ENCODE measurements around the gene TNP2. TPM values are rescaled to one million over a fixed set of nuclear protein-coding genes. Genes with fewer than 3 reads are reported as not detected.
A peak's percentile ranks its signal among the peaks of the same experiment; 100 is the strongest.

Gene TNP2
- total and polyA plus RNA-seq, 2 of the 4 experiments (the other 2 are of a cell fraction): not detected

DNA sequence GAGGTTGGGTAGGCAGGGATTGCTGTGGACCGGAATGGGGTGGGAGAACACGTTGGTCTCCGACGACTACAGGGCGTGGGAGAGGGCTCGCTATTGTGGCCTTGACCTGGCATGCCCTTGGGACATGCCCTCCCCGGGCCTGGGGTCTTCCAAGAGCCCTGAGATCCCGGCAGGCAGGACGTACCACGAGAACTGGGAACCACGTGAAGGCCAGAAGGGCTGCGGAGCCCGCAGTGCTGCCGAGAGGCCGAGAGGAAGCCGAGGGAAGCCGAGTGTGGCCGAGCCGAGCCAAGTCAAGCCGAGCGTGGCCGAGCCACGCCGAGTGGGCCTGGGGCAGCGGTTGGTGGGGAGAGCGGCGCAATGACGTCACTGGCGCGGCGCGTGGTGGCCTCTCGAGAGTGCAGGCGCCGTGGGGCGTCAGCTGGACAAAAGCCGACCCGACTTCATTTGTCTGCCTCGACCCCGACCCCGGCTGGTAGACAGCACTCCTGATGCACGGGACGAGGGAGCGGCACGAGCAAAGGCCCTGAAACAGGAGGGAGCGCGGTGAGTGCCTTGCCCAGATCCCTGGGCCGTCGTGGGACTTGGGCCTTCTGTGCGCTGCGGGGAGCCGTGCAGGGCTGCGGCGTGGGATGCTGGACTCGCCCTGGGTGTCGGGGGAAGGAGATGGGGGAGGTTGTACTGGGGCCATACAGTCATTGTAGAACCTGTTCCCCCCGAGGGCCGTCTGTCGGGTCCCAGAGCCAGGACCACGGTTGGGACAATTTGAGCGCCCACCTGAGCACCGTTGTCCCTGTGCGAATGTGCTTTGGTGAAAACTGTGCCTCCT lies 19.7 kb downstream of the TNP2 start:
- Histone ChIP-seq H3K4me1 (ENCODE audit: control insufficient read depth, insufficient read depth, low read length) (peaks cover 11% of the 10 kb centered on the region), H3K56ac (ENCODE audit: extremely low read depth, insufficient read depth, low read length) (no peak overlapping the region), H3K18ac (ENCODE audit: low read depth, low read length) (no peak overlapping the region), H3K9ac (ENCODE audit: low read depth, low read length) (no peak overlapping the region), H4K91ac (ENCODE audit: insufficient read depth, low read depth, low read length) (no peak overlapping the region), H3K9me3 (ENCODE audit: control insufficient read depth, insufficient read depth, low read length) (no peaks in the 10 kb centered on the region), H2AFZ (replicated peaks; ENCODE audit: low read length, poor library complexity) (no peak overlapping the region), H2BK5ac (ENCODE audit: low read depth, low read length, poor library complexity, severe bottlenecking) (no peak overlapping the region), H4K20me1 (ENCODE audit: insufficient read depth, low read length) (peaks cover 42% of the 10 kb centered on the region), H3K9me1 (ENCODE audit: insufficient read depth, low read length) (peaks cover 9% of the 10 kb centered on the region; the same call in 1 of the 2 replicates), H2BK15ac (ENCODE audit: low read depth, low read length) (no peak overlapping the region), H2AK5ac (ENCODE audit: low read depth, low read length) (no peak overlapping the region; the same call in 1 of the 2 replicates), H3K4me3 (ENCODE audit: insufficient read depth, low read depth, low read length) (no peak overlapping the region), H3K79me1 (ENCODE audit: low read depth in 1 of 2, low read length in 2 of 2) (peaks cover 14 to 29% of the 10 kb centered on the region in 2 experiments; a peak in 3 of 4 replicates), H3K4ac (ENCODE audit: low read depth, low read length) (no peak overlapping the region), H3K14ac (replicated peaks; ENCODE audit: low read depth, low read length) (no peak overlapping the region), H3K27ac (ENCODE audit: insufficient read depth, low read length) (no peak overlapping the region), H2AK9ac (replicated peaks; ENCODE audit: low read depth, low read length, poor library complexity) (no peak overlapping the region), H3K23ac (ENCODE audit: low read depth, low read length) (no peak overlapping the region), H4K5ac (ENCODE audit: low read depth, low read length) (no peak overlapping the region), H3K27me3 (ENCODE audit: control insufficient read depth, insufficient read depth, low read length) (no peaks in the 10 kb centered on the region), H3K4me2 (ENCODE audit: low read depth, low read length) (no peak overlapping the region), H3K36me3 (ENCODE audit: control insufficient read depth, insufficient read depth, low read length) (peaks cover 23% of the 10 kb centered on the region), H2BK20ac (ENCODE audit: low read depth, low read length) (no peak overlapping the region), H2BK120ac (ENCODE audit: low read depth, low read length) (no peak overlapping the region), H4K8ac (ENCODE audit: low read depth in 2 of 2, low read length in 2 of 2) (no peak overlapping the region)
- no peak for ATAC-seq (ENCODE audit: low read depth)
- CTCF ChIA-PET: no interaction called here
- in situ Hi-C loops (cut with MboI; ENCODE audit: low sequenced_read_pairs) (loop anchor here (5.0 kb wide), 2 partner anchors 147 to 282 kb away; no protein-coding TSS in a partner anchor), dilution Hi-C loops (cut with HindIII; ENCODE audit: low sequenced_read_pairs, unreplicated experiment) (no loop called here), intact Hi-C loops (cut with micrococcal nuclease) (loop anchor here (5.0 to 10.0 kb wide), 3 partner anchors 115 to 217 kb away; no protein-coding TSS in a partner anchor)
- BruUV-seq (replicated peaks): no TSS peak
- TF ChIP-seq, protein P1, sequence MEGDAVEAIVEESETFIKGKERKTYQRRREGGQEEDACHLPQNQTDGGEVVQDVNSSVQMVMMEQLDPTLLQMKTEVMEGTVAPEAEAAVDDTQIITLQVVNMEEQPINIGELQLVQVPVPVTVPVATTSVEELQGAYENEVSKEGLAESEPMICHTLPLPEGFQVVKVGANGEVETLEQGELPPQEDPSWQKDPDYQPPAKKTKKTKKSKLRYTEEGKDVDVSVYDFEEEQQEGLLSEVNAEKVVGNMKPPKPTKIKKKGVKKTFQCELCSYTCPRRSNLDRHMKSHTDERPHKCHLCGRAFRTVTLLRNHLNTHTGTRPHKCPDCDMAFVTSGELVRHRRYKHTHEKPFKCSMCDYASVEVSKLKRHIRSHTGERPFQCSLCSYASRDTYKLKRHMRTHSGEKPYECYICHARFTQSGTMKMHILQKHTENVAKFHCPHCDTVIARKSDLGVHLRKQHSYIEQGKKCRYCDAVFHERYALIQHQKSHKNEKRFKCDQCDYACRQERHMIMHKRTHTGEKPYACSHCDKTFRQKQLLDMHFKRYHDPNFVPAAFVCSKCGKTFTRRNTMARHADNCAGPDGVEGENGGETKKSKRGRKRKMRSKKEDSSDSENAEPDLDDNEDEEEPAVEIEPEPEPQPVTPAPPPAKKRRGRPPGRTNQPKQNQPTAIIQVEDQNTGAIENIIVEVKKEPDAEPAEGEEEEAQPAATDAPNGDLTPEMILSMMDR (conservative IDR thresholded peaks at IDR 0.05; ENCODE audit: low read depth, low read length): no peak
- TF ChIP-seq, protein P2, sequence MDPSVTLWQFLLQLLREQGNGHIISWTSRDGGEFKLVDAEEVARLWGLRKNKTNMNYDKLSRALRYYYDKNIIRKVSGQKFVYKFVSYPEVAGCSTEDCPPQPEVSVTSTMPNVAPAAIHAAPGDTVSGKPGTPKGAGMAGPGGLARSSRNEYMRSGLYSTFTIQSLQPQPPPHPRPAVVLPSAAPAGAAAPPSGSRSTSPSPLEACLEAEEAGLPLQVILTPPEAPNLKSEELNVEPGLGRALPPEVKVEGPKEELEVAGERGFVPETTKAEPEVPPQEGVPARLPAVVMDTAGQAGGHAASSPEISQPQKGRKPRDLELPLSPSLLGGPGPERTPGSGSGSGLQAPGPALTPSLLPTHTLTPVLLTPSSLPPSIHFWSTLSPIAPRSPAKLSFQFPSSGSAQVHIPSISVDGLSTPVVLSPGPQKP (IDR thresholded peaks at IDR 0.05; ENCODE audit: borderline replicate concordance, low read depth, low read length): no peak
- no peak for TF ChIP-seq SMC3 (IDR thresholded peaks at IDR 0.05; ENCODE audit: low read depth, low read length)
- TF ChIP-seq CEBPB (IDR thresholded peaks at IDR 0.05; ENCODE audit: low read depth, low read length): no peak
- TF ChIP-seq BHLHE40 (IDR thresholded peaks at IDR 0.05; ENCODE audit: low read depth, low read length): no peak
- no peak for TF ChIP-seq FOS (IDR thresholded peaks at IDR 0.05; ENCODE audit: low read depth, low read length)
- peak; percentile 38 for DNase-seq
- WGBS, 2 experiments (ENCODE audit: extremely low coverage in 2 of 2, insufficient read length in 1 of 2): 98% methylated on average over 40 of the region's 63 CpGs; no CpG with 5 or more reads in 1 of the 2 experiments
- POLR2A ChIA-PET (ENCODE audit: unreplicated experiment): no interaction called here
